ENCODE measurements around the gene SHC2. TPM values are rescaled to one million over a fixed set of nuclear protein-coding genes. Genes with fewer than 3 reads are reported as not detected.
A peak's percentile ranks its signal among the peaks of the same experiment; 100 is the strongest.

SHC2 gene
- total and polyA plus RNA-seq, 9 of the 15 experiments (the other 6 are each of a cell fraction or from before 2014, with no cell fraction given): 0.14 to 0.36 (median 0.17) TPM; not detected in 5

DNA sequence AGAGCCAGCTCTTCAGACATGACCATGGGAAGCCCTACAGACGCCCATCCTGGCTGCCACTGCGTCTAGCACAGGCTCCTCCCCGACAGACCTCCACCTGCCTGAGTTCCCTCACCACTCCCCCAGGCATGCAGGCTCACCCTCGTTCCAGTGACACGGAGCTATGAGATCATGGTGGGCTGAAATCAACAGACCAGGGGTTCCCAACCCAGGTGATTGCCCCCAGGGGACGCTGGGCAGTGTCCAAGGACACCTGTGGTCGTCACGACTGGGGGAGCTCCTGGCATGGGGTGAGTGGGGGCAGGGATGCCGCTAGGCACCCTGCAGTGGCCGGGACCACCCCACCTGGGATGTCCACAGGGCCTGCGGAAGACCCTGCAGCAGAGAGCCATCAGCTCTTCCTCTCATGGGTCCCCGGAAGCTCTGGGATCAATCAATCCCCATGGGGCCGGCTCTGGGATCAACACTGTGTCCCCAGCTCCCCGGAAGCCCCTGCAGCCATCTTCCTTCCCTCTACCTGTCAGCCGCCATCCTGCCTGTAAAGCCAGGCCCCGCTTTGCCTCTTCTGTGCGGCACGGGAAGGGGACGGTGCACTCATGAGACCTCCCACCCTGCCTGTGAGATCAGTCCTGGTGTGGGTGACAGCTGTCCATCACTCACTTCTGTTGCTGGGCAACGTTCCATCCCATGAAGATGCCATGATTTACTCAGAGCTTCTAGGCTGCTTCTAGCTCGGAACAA lies 22.7 kb upstream of the SHC2 start:
- H3K79me2 ChIP-seq (ENCODE audit: control insufficient read depth, insufficient read depth, low read length): peaks cover 9% of the 10 kb centered on the region; the same call in 1 of the 3 replicates
- peaks cover 0 to 4% of the 10 kb centered on the region in 2 experiments; a peak in 3 of 5 replicates for H3K27me3 ChIP-seq (ENCODE audit: control insufficient read depth in 2 of 2, insufficient read depth in 2 of 2, low read length in 2 of 2)
- peaks cover 6% of the 10 kb centered on the region; the same call in 1 of the 2 replicates for H3K9me3 ChIP-seq (replicated peaks; ENCODE audit: control insufficient read depth, insufficient read depth, low read depth, low read length)
- intact Hi-C loops (cut with micrococcal nuclease): no loop called here
- H4K20me1 ChIP-seq (replicated peaks; ENCODE audit: control insufficient read depth, insufficient read depth, low read length): no peaks in the 10 kb centered on the region
- H3K4me2 ChIP-seq (ENCODE audit: insufficient read depth, low read length): no peak overlapping the region
- ChIA-PET CTCF (ENCODE audit: low intra/inter-chr PET ratio) (no interaction called here), POLR2A (interaction anchor here (0.8 kb wide), 2 partner anchors 28 to 202 kb away, joined by 3 read pairs; no protein-coding TSS in a partner anchor)
- no peak for DNase-seq (ENCODE audit: extremely low read depth in 1 of 4, low spot score in 3 of 4)
- in situ Hi-C loops (cut with MboI): no loop called here
- no peak overlapping the region for H2AFZ ChIP-seq (ENCODE audit: low read depth, low read length)
- H3K9me1 ChIP-seq (ENCODE audit: control insufficient read depth, insufficient read depth, low read length): no peaks in the 10 kb centered on the region
- FAIRE-seq: no peak
- H3K4me1 ChIP-seq (replicated peaks in 1 of 2; ENCODE audit: control insufficient read depth in 2 of 2, insufficient read depth in 2 of 2, low read length in 2 of 2): peaks cover 8 to 49% of the 10 kb centered on the region in 2 experiments
- no peaks in the 10 kb centered on the region for H3K36me3 ChIP-seq (ENCODE audit: control insufficient read depth, insufficient read depth, low read length)
- H3K9ac ChIP-seq (ENCODE audit: insufficient read depth in 1 of 2, low read depth in 2 of 2, low read length in 2 of 2): no peak overlapping the region
- no peak overlapping the region for H3K4me3 ChIP-seq
- H3K27ac ChIP-seq (ENCODE audit: extremely low read depth, low read depth, low read length): no peak overlapping the region
- BruUV-seq (replicated peaks): no TSS peak
- no peak for ATAC-seq
- TF ChIP-seq, protein P1, sequence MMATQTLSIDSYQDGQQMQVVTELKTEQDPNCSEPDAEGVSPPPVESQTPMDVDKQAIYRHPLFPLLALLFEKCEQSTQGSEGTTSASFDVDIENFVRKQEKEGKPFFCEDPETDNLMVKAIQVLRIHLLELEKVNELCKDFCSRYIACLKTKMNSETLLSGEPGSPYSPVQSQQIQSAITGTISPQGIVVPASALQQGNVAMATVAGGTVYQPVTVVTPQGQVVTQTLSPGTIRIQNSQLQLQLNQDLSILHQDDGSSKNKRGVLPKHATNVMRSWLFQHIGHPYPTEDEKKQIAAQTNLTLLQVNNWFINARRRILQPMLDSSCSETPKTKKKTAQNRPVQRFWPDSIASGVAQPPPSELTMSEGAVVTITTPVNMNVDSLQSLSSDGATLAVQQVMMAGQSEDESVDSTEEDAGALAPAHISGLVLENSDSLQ (IDR thresholded peaks at IDR 0.05): peak; percentile 92
- TF ChIP-seq DIDO1 (tag; IDR thresholded peaks at IDR 0.05; ENCODE audit: low read depth) (no peak), MEIS2 (IDR thresholded peaks at IDR 0.05; ENCODE audit: partially characterized antibody) (peak; percentile 61), ZNF830 (CRISPR knock-in tag; IDR thresholded peaks at IDR 0.05) (no peak)
- TF ChIP-seq, protein P2, sequence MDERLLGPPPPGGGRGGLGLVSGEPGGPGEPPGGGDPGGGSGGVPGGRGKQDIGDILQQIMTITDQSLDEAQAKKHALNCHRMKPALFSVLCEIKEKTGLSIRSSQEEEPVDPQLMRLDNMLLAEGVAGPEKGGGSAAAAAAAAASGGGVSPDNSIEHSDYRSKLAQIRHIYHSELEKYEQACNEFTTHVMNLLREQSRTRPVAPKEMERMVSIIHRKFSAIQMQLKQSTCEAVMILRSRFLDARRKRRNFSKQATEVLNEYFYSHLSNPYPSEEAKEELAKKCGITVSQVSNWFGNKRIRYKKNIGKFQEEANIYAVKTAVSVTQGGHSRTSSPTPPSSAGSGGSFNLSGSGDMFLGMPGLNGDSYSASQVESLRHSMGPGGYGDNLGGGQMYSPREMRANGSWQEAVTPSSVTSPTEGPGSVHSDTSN (CRISPR knock-in tag; IDR thresholded peaks at IDR 0.05; ENCODE audit: low read depth): peak; percentile 22; the same call in 1 of the 2 replicates
- TF ChIP-seq, protein P2 (tag; conservative IDR thresholded peaks at IDR 0.05; ENCODE audit: low read depth): peak; percentile 47
- WGBS (ENCODE audit: insufficient coverage, low coverage, missing lambda C conversion rate): 21% methylated on average over 18 of the region's 21 CpGs

Data from K562 (cell line).